ENCODE results near the gene GIPC3. TPM values are rescaled to one million over a fixed set of nuclear protein-coding genes. Genes with fewer than 3 reads are reported as not detected.

Gene GIPC3
- total and polyA plus RNA-seq, 4 donors: 0.23 to 0.95 (median 0.25) TPM

DNA sequence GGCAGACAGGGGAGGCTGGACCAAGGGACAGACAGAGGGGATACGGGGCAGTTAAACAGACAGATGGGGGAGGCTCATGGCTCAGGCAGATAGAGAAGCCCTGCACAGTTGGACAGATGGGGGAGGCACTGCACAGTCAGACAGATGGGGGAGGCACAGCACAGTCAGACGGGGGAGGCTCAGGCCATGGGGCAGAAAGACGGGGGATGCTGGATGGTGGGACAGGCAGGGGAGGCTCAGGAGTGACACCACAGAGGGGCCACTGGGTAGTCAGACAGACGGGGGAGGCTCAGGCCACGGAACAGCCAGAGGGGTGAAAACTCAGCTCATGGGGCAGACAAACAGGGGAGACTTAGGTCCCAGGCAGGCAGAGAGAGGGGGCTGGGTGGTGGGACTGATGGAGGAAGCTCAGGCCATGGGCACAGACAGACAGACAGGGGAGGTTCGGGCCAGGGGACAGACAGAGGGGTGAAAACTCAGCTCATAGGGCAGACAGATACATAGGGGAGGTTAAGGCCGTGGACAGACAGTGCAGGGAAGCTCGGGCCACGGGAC lies 28.8 kb upstream of the GIPC3 start:
- TF ChIP-seq, protein P1, sequence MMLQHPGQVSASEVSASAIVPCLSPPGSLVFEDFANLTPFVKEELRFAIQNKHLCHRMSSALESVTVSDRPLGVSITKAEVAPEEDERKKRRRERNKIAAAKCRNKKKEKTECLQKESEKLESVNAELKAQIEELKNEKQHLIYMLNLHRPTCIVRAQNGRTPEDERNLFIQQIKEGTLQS (IDR thresholded peaks at IDR 0.05): no peak
- TF ChIP-seq FOXA1 (IDR thresholded peaks at IDR 0.05) (no peak), SP1 (IDR thresholded peaks at IDR 0.05) (no peak), RAD21 (IDR thresholded peaks at IDR 0.05) (no peak)
- TF ChIP-seq, protein P2, sequence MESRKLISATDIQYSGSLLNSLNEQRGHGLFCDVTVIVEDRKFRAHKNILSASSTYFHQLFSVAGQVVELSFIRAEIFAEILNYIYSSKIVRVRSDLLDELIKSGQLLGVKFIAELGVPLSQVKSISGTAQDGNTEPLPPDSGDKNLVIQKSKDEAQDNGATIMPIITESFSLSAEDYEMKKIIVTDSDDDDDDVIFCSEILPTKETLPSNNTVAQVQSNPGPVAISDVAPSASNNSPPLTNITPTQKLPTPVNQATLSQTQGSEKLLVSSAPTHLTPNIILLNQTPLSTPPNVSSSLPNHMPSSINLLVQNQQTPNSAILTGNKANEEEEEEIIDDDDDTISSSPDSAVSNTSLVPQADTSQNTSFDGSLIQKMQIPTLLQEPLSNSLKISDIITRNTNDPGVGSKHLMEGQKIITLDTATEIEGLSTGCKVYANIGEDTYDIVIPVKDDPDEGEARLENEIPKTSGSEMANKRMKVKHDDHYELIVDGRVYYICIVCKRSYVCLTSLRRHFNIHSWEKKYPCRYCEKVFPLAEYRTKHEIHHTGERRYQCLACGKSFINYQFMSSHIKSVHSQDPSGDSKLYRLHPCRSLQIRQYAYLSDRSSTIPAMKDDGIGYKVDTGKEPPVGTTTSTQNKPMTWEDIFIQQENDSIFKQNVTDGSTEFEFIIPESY (IDR thresholded peaks at IDR 0.05): no peak
- TF ChIP-seq, protein P3, sequence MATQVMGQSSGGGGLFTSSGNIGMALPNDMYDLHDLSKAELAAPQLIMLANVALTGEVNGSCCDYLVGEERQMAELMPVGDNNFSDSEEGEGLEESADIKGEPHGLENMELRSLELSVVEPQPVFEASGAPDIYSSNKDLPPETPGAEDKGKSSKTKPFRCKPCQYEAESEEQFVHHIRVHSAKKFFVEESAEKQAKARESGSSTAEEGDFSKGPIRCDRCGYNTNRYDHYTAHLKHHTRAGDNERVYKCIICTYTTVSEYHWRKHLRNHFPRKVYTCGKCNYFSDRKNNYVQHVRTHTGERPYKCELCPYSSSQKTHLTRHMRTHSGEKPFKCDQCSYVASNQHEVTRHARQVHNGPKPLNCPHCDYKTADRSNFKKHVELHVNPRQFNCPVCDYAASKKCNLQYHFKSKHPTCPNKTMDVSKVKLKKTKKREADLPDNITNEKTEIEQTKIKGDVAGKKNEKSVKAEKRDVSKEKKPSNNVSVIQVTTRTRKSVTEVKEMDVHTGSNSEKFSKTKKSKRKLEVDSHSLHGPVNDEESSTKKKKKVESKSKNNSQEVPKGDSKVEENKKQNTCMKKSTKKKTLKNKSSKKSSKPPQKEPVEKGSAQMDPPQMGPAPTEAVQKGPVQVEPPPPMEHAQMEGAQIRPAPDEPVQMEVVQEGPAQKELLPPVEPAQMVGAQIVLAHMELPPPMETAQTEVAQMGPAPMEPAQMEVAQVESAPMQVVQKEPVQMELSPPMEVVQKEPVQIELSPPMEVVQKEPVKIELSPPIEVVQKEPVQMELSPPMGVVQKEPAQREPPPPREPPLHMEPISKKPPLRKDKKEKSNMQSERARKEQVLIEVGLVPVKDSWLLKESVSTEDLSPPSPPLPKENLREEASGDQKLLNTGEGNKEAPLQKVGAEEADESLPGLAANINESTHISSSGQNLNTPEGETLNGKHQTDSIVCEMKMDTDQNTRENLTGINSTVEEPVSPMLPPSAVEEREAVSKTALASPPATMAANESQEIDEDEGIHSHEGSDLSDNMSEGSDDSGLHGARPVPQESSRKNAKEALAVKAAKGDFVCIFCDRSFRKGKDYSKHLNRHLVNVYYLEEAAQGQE (IDR thresholded peaks at IDR 0.05): no peak
- TF ChIP-seq, protein P4, sequence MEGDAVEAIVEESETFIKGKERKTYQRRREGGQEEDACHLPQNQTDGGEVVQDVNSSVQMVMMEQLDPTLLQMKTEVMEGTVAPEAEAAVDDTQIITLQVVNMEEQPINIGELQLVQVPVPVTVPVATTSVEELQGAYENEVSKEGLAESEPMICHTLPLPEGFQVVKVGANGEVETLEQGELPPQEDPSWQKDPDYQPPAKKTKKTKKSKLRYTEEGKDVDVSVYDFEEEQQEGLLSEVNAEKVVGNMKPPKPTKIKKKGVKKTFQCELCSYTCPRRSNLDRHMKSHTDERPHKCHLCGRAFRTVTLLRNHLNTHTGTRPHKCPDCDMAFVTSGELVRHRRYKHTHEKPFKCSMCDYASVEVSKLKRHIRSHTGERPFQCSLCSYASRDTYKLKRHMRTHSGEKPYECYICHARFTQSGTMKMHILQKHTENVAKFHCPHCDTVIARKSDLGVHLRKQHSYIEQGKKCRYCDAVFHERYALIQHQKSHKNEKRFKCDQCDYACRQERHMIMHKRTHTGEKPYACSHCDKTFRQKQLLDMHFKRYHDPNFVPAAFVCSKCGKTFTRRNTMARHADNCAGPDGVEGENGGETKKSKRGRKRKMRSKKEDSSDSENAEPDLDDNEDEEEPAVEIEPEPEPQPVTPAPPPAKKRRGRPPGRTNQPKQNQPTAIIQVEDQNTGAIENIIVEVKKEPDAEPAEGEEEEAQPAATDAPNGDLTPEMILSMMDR (IDR thresholded peaks at IDR 0.05; ENCODE audit: low read depth, low read length, missing input control): no peak
- H3K4me1 ChIP-seq (ENCODE audit: control insufficient read depth in 4 of 4, insufficient read depth in 4 of 4, low read length in 3 of 4): peaks cover 9 to 44% (median 25%) of the 10 kb centered on the region in 4 donors
- no peaks in the 10 kb centered on the region for H3K36me3 ChIP-seq (ENCODE audit: control insufficient read depth in 4 of 4, insufficient read depth in 3 of 4, low read depth in 1 of 4, low read length in 3 of 4)
- H3K9me3 ChIP-seq (ENCODE audit: control insufficient read depth in 4 of 4, low read length in 3 of 4): no peaks in the 10 kb centered on the region
- peak overlapping the region; percentile 24 to 45 for H3K9ac ChIP-seq (ENCODE audit: low read depth in 1 of 2, low read length in 2 of 2)
- peak overlapping the region; percentile 75 to 96 (median 88) for H3K4me3 ChIP-seq (ENCODE audit: low read depth in 1 of 3, low read length in 3 of 3)
- H3K27me3 ChIP-seq (ENCODE audit: control insufficient read depth in 4 of 4, insufficient read depth in 4 of 4, low read length in 3 of 4): no peaks in the 10 kb centered on the region
- DNase-seq (ENCODE audit: low spot score): no peak
- peak overlapping the region in 1 of 2 donors; percentile 16 for H3K27ac ChIP-seq (ENCODE audit: low read depth in 1 of 2, low read length in 2 of 2)
- 45% methylated on average over 9 of the region's 9 CpGs for WGBS

DNA sequence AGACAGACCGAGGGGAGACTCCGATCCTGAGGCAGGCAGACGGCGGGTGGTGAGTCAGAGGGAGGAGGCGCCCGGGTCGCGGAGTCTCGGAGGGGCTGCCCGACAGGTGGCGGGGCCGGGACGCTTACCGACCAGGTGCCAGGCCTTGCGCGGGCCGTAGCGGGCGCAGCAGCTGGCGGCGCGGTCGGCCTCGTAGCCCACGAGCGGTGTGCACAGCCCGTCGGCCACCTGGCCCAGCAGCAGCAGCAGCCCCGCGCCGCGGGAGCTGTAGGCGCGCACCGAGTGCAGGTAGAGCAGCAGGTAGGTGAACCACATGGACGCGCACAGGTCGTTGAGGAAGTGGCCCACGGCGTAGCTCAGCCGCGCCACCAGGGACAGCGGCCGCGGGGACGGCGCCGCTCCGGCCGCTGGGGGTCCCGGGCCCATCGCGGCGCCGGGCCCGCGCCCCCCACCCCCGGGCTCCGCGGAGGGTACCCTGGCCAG lies 28.3 kb upstream of the GIPC3 start:
- Histone ChIP-seq H3K9ac (ENCODE audit: low read depth in 1 of 2, low read length in 2 of 2) (peak overlapping the region; percentile 24 to 45), H3K4me3 (ENCODE audit: low read depth in 1 of 3, low read length in 3 of 3) (peak overlapping the region; percentile 75 to 96 (median 88)), H3K27ac (ENCODE audit: low read depth in 1 of 2, low read length in 2 of 2) (peak overlapping the region in 1 of 2 donors; percentile 16), H3K36me3 (ENCODE audit: control insufficient read depth in 4 of 4, insufficient read depth in 3 of 4, low read depth in 1 of 4, low read length in 3 of 4) (no peaks in the 10 kb centered on the region), H3K4me1 (ENCODE audit: control insufficient read depth in 4 of 4, insufficient read depth in 4 of 4, low read length in 3 of 4) (peaks cover 9 to 44% (median 25%) of the 10 kb centered on the region in 4 donors), H3K27me3 (ENCODE audit: control insufficient read depth in 4 of 4, insufficient read depth in 4 of 4, low read length in 3 of 4) (no peaks in the 10 kb centered on the region), H3K9me3 (ENCODE audit: control insufficient read depth in 4 of 4, low read length in 3 of 4) (no peaks in the 10 kb centered on the region)
- no peak for DNase-seq (ENCODE audit: low spot score)
- under 1% methylated on average over 60 of the region's 60 CpGs for WGBS
- TF ChIP-seq FOXA1 (IDR thresholded peaks at IDR 0.05): no peak
- TF ChIP-seq RAD21 (IDR thresholded peaks at IDR 0.05): no peak
- TF ChIP-seq, protein P4 (IDR thresholded peaks at IDR 0.05; ENCODE audit: low read depth, low read length, missing input control): no peak
- no peak for TF ChIP-seq JUND (IDR thresholded peaks at IDR 0.05)
- TF ChIP-seq, protein P1 (IDR thresholded peaks at IDR 0.05): no peak
- TF ChIP-seq RXRA (IDR thresholded peaks at IDR 0.05): no peak
- no peak for TF ChIP-seq FOXA2 (IDR thresholded peaks at IDR 0.05)
- no peak for TF ChIP-seq TAF1 (conservative IDR thresholded peaks at IDR 0.05)
- TF ChIP-seq SP1 (IDR thresholded peaks at IDR 0.05): no peak
- TF ChIP-seq, protein P5, sequence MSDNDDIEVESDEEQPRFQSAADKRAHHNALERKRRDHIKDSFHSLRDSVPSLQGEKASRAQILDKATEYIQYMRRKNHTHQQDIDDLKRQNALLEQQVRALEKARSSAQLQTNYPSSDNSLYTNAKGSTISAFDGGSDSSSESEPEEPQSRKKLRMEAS (IDR thresholded peaks at IDR 0.05): no peak
- no peak for TF ChIP-seq HNF4G (IDR thresholded peaks at IDR 0.05)
- TF ChIP-seq YY1 (IDR thresholded peaks at IDR 0.05): no peak
- TF ChIP-seq HNF4A (conservative IDR thresholded peaks at IDR 0.05): no peak
- TF ChIP-seq, protein P3 (IDR thresholded peaks at IDR 0.05): no peak
